Mesothelial cell of epicardium (in vitro differentiated cells): ENCODE results near the gene TSC22D4. TPM values are rescaled to one million over a fixed set of nuclear protein-coding genes. Genes with fewer than 3 reads are reported as not detected.
A peak's percentile ranks its signal among the peaks of the same experiment; 100 is the strongest.

Experiments
- DNase-seq, 2 experiments: peaks; one replicate each; pipeline ENCODE4 v3.0.0; 2021; ENCODE audit warnings: low spot score in 2 of 2; ENCODE audit not compliant: unreplicated experiment in 2 of 2
- H3K27ac Mint-ChIP-seq: 2 replicates; pipeline ENCODE4 v1.8.0; 2021; ENCODE audit warnings: mixed read lengths
- H3K27me3 Mint-ChIP-seq: 2 replicates; pipeline ENCODE4 v1.8.0; 2021; ENCODE audit warnings: low read depth, mixed read lengths
- H3K36me3 Mint-ChIP-seq: 2 replicates; pipeline ENCODE4 v1.8.0; 2021; ENCODE audit warnings: mixed read lengths
- H3K4me1 Mint-ChIP-seq: 2 replicates; pipeline ENCODE4 v1.8.0; 2021; ENCODE audit warnings: mixed read lengths
- H3K4me3 Mint-ChIP-seq: 2 replicates; pipeline ENCODE4 v1.8.0; 2021; ENCODE audit warnings: mild to moderate bottlenecking, moderate library complexity, mixed read lengths
- H3K9me3 Mint-ChIP-seq: 2 replicates; pipeline ENCODE4 v1.8.0; 2021; ENCODE audit warnings: mixed read lengths
- total RNA-seq: library from RNA; stranded (reverse); gene quantifications from 3 replicates; pipeline ENCODE4 v1.2.1, GENCODE V29; 2021
- TF ChIP-seq, protein P1 (sequence below): fragments of 200-600 bp; sonication (generic); IDR thresholded peaks from one replicate; pipeline ENCODE4 v1.5.0; 2021; ENCODE audit warnings: antibody characterized with exemption; ENCODE audit not compliant: unreplicated experiment

The TSC22D4 gene
- total RNA-seq, 1 donor from 2014 or later: 52.4 TPM

DNA sequence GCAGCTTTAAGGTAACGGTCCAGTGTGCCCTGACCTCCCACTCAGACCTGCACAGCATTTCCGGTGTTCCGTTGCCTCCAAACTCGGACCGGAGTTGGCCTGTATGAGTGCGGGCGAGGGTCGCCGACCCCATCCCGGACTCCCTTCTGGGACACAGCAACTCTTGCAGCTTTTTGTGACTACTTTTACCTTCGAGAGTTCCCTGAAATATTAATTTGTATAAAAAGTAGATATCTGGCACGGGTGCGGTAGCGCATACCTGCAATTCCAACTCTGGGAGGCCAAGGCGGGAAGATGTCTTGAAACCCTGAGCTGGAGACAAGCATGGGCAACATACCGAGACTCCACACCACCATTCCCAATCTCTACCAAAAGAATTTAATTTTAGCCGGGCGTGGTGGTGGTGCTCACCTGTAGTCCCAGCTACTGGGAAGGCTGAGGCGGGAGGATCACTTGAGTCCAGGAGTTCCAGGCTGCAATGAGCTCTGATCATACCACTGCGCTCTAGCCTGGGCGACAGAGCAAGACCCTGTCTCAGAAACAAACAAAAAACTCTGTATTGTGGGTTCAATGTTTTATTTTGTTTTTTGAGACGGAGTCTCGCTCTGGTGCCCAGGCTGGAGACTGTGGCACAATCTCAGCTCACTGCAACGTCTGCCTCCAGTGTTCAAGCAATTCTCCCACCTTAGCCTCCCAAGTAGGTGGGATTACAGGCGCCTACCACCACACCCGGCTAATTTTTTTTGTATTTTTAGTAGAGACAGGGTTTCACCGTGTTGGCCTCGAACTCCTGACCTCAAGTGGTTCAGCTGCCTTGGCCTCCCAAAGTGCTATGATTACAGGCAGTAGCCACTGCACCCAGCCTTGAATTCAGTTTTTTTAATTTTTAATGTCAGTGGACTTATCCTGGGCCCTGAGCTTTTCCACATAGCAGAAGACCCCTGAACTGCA, 41.6 kb downstream of the TSC22D4 start:
- no peak overlapping the region for H3K27ac Mint-ChIP-seq
- peak overlapping the region; percentile 31 for H3K4me3 Mint-ChIP-seq
- H3K36me3 Mint-ChIP-seq: peaks cover 6% of the 10 kb centered on the region

DNA sequence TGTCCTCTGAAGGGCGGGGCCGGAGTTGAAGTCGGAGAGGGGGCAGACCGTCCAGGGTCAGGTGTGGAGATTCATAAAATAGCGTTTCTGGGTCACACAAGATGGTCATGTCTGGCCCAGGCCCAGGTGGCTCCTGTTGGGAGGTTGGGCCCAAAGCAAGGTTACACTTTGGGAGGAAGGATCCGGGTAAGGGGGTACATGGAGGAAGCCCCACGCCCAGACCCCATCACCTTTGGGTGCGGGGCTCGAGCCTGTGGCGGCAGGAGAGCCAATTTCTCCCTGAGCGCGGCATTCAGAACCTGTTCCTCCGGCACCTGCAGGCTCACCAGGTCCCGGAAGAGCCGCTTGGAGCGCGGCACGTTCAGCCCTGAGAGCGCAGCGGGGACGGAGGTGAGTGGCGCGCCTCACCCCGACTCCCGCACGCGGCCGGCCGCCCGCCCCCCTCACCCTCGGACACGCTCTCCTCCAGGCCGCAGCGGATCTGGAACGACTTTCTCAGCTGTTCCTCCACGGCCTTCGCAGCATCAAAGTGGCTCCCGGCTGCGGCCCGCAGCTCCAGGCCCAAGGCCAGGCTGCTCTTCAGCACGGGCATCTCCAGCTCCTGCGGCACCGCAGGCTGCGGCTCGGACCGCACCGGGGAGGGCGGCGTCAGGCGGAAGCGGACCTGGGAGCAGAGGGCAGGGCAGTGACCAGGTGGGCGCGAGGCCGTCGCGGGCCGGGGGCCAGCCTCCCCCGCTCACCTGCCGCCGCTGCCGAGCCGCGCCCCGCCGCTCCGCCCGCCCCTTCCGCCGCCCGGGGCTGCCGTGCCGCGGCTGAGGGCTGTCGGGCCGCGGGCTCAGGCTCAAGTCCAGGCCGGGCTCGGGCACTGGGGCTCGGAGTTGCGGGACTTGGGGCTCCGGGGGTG, 43.4 kb downstream of the TSC22D4 start:
- no peaks in the 10 kb centered on the region for H3K9me3 Mint-ChIP-seq
- TF ChIP-seq, protein P1, sequence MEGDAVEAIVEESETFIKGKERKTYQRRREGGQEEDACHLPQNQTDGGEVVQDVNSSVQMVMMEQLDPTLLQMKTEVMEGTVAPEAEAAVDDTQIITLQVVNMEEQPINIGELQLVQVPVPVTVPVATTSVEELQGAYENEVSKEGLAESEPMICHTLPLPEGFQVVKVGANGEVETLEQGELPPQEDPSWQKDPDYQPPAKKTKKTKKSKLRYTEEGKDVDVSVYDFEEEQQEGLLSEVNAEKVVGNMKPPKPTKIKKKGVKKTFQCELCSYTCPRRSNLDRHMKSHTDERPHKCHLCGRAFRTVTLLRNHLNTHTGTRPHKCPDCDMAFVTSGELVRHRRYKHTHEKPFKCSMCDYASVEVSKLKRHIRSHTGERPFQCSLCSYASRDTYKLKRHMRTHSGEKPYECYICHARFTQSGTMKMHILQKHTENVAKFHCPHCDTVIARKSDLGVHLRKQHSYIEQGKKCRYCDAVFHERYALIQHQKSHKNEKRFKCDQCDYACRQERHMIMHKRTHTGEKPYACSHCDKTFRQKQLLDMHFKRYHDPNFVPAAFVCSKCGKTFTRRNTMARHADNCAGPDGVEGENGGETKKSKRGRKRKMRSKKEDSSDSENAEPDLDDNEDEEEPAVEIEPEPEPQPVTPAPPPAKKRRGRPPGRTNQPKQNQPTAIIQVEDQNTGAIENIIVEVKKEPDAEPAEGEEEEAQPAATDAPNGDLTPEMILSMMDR: no peak
- peak in 1 of 2 experiments; percentile 64 for DNase-seq
- peak overlapping the region; percentile 77 for H3K27ac Mint-ChIP-seq
- H3K4me1 Mint-ChIP-seq: peaks cover 39% of the 10 kb centered on the region
- peak overlapping the region; percentile 89 for H3K4me3 Mint-ChIP-seq
- peaks cover 6% of the 10 kb centered on the region for H3K36me3 Mint-ChIP-seq
- no peaks in the 10 kb centered on the region for H3K27me3 Mint-ChIP-seq

More for the DNA sequence above, 41.6 kb downstream of the TSC22D4 start:
- H3K27me3 Mint-ChIP-seq: no peaks in the 10 kb centered on the region
- H3K9me3 Mint-ChIP-seq: no peaks in the 10 kb centered on the region
- H3K4me1 Mint-ChIP-seq: peaks cover 23% of the 10 kb centered on the region
- DNase-seq: no peak
- TF ChIP-seq, protein P1: no peak

DNA sequence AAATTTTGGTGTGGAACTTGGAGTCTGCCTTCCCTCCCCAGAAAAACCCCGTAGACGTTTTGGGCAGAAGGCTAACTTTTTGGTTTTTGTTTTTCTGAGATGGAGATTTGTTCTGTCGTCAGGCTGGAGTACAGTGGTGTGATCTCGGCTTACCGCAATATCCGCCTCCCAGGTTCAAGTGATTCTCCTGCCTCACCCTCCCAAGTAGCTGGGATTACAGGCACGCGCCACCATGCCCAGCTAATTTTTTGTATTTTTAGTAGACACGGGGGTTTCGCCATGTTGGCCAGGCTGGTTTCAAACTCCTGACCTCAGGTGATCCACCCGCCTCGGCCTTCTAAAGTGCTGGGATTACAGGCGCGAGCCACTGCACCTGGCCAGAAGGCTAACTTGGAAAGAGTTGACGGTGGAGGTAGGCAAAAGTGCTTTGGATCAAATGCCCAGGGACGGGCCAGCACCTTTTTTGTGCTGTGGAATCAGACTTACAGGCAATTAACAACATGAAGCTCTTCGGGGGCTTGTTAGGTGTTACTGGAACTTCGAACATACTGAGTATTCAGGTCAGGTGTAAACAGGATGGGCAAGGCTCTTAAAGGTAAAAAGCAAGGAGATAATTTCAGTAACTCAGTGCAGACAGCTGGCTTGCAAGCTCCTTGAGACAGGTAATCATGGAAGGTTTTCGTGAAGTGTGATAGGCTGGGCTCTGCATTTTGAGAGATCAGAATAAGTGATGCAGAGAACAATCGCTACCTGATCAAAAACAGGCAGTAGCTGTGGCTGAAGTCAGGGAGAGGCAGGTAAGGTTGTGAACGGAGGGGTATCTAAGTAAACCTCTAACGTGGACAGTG, 44.5 kb downstream of the TSC22D4 start:
- peaks cover 6% of the 10 kb centered on the region for H3K36me3 Mint-ChIP-seq
- H3K27me3 Mint-ChIP-seq: peaks cover under 1% of the 10 kb centered on the region
- peak overlapping the region; percentile 78 for H3K4me3 Mint-ChIP-seq
- DNase-seq: no peak
- no peaks in the 10 kb centered on the region for H3K9me3 Mint-ChIP-seq
- TF ChIP-seq, protein P1: no peak
- H3K4me1 Mint-ChIP-seq: peaks cover 43% of the 10 kb centered on the region
- peak overlapping the region; percentile 64 for H3K27ac Mint-ChIP-seq

- H3K36me3 Mint-ChIP-seq: peaks cover 6% of the 10 kb centered on the region
- TF ChIP-seq, protein P1: no peak
- peaks cover 1% of the 10 kb centered on the region for H3K27me3 Mint-ChIP-seq
- peaks cover 43% of the 10 kb centered on the region for H3K4me1 Mint-ChIP-seq
- no peak for DNase-seq
- peak overlapping the region; percentile 64 for H3K27ac Mint-ChIP-seq
- H3K9me3 Mint-ChIP-seq: no peaks in the 10 kb centered on the region
- peak overlapping the region; percentile 78 for H3K4me3 Mint-ChIP-seq
These were observed 45.3 kb downstream of the TSC22D4 start for GRCh38 chr7:100433592-100434296.
